ENCODE measurements around the gene LILRB5.

GRCh38 chr19:54281007-54281728 lies 24.1 kb upstream of the LILRB5 start, which contains the start of gene LILRB2:
- no peak for TF ChIP-seq CTCF (IDR thresholded peaks at IDR 0.05)
- no peak for TF ChIP-seq TCF7L2 (IDR thresholded peaks at IDR 0.05; ENCODE audit: low read depth, low read length)
- no peak for TF ChIP-seq REST (IDR thresholded peaks at IDR 0.05; ENCODE audit: insufficient read depth in 1 of 2, low read depth in 2 of 2, low read length in 1 of 2)
- TF ChIP-seq POLR2AphosphoS5 (IDR thresholded peaks at IDR 0.05; ENCODE audit: low read depth, low read length) = no peak
